ENCODE results near the gene VIL1.
A peak's percentile ranks its signal among the peaks of the same experiment; 100 is the strongest.

The VIL1 gene

GRCh38 chr2:218386505-218387368 is 32.2 kb upstream of the VIL1 start:
- H3K9me3 ChIP-seq (replicated peaks; ENCODE audit: low read length) = no peaks in the 10 kb centered on the region
- H3K27me3 ChIP-seq (ENCODE audit: control insufficient read depth, insufficient read depth, low read length) = peaks cover 13% of the 10 kb centered on the region
- H3K36me3 ChIP-seq (ENCODE audit: insufficient read depth, low read length) = no peaks in the 10 kb centered on the region
- no peak overlapping the region for H3K4me2 ChIP-seq (ENCODE audit: low read length)
- no peak overlapping the region for H3K9ac ChIP-seq (ENCODE audit: low read depth, low read length)
- peaks cover 8% of the 10 kb centered on the region for H3K4me1 ChIP-seq (ENCODE audit: control insufficient read depth, insufficient read depth, low read length)
- no peak overlapping the region for H3K4me3 ChIP-seq (ENCODE audit: low read length)

GRCh38 chr2:218387369-218388194 is 31.3 kb upstream of the VIL1 start:
- H3K4me1 ChIP-seq (ENCODE audit: control insufficient read depth, insufficient read depth, low read length) = peaks cover 8% of the 10 kb centered on the region
- peak overlapping the region; percentile 64 for H3K4me3 ChIP-seq (ENCODE audit: low read length)
- H3K27me3 ChIP-seq (ENCODE audit: control insufficient read depth, insufficient read depth, low read length) = peaks cover 4% of the 10 kb centered on the region
- H3K4me2 ChIP-seq (ENCODE audit: low read length) = peak overlapping the region; percentile 80
- H3K36me3 ChIP-seq (ENCODE audit: insufficient read depth, low read length) = no peaks in the 10 kb centered on the region
- H3K9me3 ChIP-seq (replicated peaks; ENCODE audit: low read length) = no peaks in the 10 kb centered on the region
- H3K9ac ChIP-seq (ENCODE audit: low read depth, low read length) = no peak overlapping the region

- Histone ChIP-seq H3K9me3 (replicated peaks; ENCODE audit: low read length) (no peaks in the 10 kb centered on the region), H3K4me2 (ENCODE audit: low read length) (no peak overlapping the region), H3K36me3 (ENCODE audit: insufficient read depth, low read length) (no peaks in the 10 kb centered on the region), H3K9ac (ENCODE audit: low read depth, low read length) (no peak overlapping the region), H3K4me3 (ENCODE audit: low read length) (no peak overlapping the region), H3K27me3 (ENCODE audit: control insufficient read depth, insufficient read depth, low read length) (no peaks in the 10 kb centered on the region), H3K4me1 (ENCODE audit: control insufficient read depth, insufficient read depth, low read length) (peaks cover 8% of the 10 kb centered on the region)
Measured at GRCh38 chr2:218389333-218390150, 29.4 kb upstream of the VIL1 start.

GRCh38 chr2:218391202-218391601 is 27.7 kb upstream of the VIL1 start:
- Histone ChIP-seq H3K9ac (ENCODE audit: low read depth, low read length) (no peak overlapping the region), H3K4me3 (ENCODE audit: low read length) (no peak overlapping the region), H3K27me3 (ENCODE audit: control insufficient read depth, insufficient read depth, low read length) (no peaks in the 10 kb centered on the region), H3K4me1 (ENCODE audit: control insufficient read depth, insufficient read depth, low read length) (peaks cover 8% of the 10 kb centered on the region), H3K4me2 (ENCODE audit: low read length) (no peak overlapping the region), H3K9me3 (replicated peaks; ENCODE audit: low read length) (no peaks in the 10 kb centered on the region), H3K36me3 (ENCODE audit: insufficient read depth, low read length) (no peaks in the 10 kb centered on the region)

GRCh38 chr2:218392459-218392858 is 26.5 kb upstream of the VIL1 start:
- Histone ChIP-seq H3K36me3 (ENCODE audit: insufficient read depth, low read length) (no peaks in the 10 kb centered on the region), H3K9me3 (replicated peaks; ENCODE audit: low read length) (no peaks in the 10 kb centered on the region), H3K27me3 (ENCODE audit: control insufficient read depth, insufficient read depth, low read length) (no peaks in the 10 kb centered on the region), H3K4me3 (ENCODE audit: low read length) (no peak overlapping the region), H3K9ac (ENCODE audit: low read depth, low read length) (no peak overlapping the region), H3K4me1 (ENCODE audit: control insufficient read depth, insufficient read depth, low read length) (peaks cover 15% of the 10 kb centered on the region), H3K4me2 (ENCODE audit: low read length) (no peak overlapping the region)

- Histone ChIP-seq H3K9me3 (replicated peaks; ENCODE audit: low read length) (no peaks in the 10 kb centered on the region), H3K4me1 (ENCODE audit: control insufficient read depth, insufficient read depth, low read length) (peaks cover 16% of the 10 kb centered on the region), H3K4me3 (ENCODE audit: low read length) (no peak overlapping the region), H3K36me3 (ENCODE audit: insufficient read depth, low read length) (no peaks in the 10 kb centered on the region), H3K27me3 (ENCODE audit: control insufficient read depth, insufficient read depth, low read length) (no peaks in the 10 kb centered on the region), H3K9ac (ENCODE audit: low read depth, low read length) (no peak overlapping the region), H3K4me2 (ENCODE audit: low read length) (no peak overlapping the region)
Measured at GRCh38 chr2:218392891-218393462, 25.9 kb upstream of the VIL1 start.

- Histone ChIP-seq H3K9ac (ENCODE audit: low read depth, low read length) (no peak overlapping the region), H3K4me2 (ENCODE audit: low read length) (no peak overlapping the region), H3K27me3 (ENCODE audit: control insufficient read depth, insufficient read depth, low read length) (no peaks in the 10 kb centered on the region), H3K4me3 (ENCODE audit: low read length) (no peak overlapping the region), H3K4me1 (ENCODE audit: control insufficient read depth, insufficient read depth, low read length) (peaks cover 21% of the 10 kb centered on the region), H3K9me3 (replicated peaks; ENCODE audit: low read length) (no peaks in the 10 kb centered on the region), H3K36me3 (ENCODE audit: insufficient read depth, low read length) (no peaks in the 10 kb centered on the region)
Measured at GRCh38 chr2:218393750-218394290, 25.1 kb upstream of the VIL1 start.

- no peak overlapping the region for H3K4me3 ChIP-seq (ENCODE audit: low read length)
- no peak overlapping the region for H3K9ac ChIP-seq (ENCODE audit: low read depth, low read length)
- H3K36me3 ChIP-seq (ENCODE audit: insufficient read depth, low read length) = no peaks in the 10 kb centered on the region
- H3K4me2 ChIP-seq (ENCODE audit: low read length) = no peak overlapping the region
- no peaks in the 10 kb centered on the region for H3K27me3 ChIP-seq (ENCODE audit: control insufficient read depth, insufficient read depth, low read length)
- H3K4me1 ChIP-seq (ENCODE audit: control insufficient read depth, insufficient read depth, low read length) = peaks cover 26% of the 10 kb centered on the region
- no peaks in the 10 kb centered on the region for H3K9me3 ChIP-seq (replicated peaks; ENCODE audit: low read length)
Measured at GRCh38 chr2:218394298-218395089, 24.4 kb upstream of the VIL1 start.

- Histone ChIP-seq H3K4me1 (ENCODE audit: control insufficient read depth, insufficient read depth, low read length) (peaks cover 26% of the 10 kb centered on the region), H3K9ac (ENCODE audit: low read depth, low read length) (no peak overlapping the region), H3K27me3 (ENCODE audit: control insufficient read depth, insufficient read depth, low read length) (no peaks in the 10 kb centered on the region), H3K9me3 (replicated peaks; ENCODE audit: low read length) (no peaks in the 10 kb centered on the region), H3K36me3 (ENCODE audit: insufficient read depth, low read length) (no peaks in the 10 kb centered on the region), H3K4me3 (ENCODE audit: low read length) (no peak overlapping the region), H3K4me2 (ENCODE audit: low read length) (no peak overlapping the region)
Measured at GRCh38 chr2:218395090-218395444, 23.9 kb upstream of the VIL1 start.

- H3K4me1 ChIP-seq (ENCODE audit: control insufficient read depth, insufficient read depth, low read length) = peaks cover 26% of the 10 kb centered on the region
- H3K27me3 ChIP-seq (ENCODE audit: control insufficient read depth, insufficient read depth, low read length) = no peaks in the 10 kb centered on the region
- peak overlapping the region; percentile 91 for H3K9ac ChIP-seq (ENCODE audit: low read depth, low read length)
Measured at GRCh38 chr2:218395456-218395825, 23.5 kb upstream of the VIL1 start.

More at GRCh38 chr2:218395456-218395825, 23.5 kb upstream of the VIL1 start:
- Histone ChIP-seq H3K4me2 (ENCODE audit: low read length) (peak overlapping the region; percentile 93), H3K9me3 (replicated peaks; ENCODE audit: low read length) (no peaks in the 10 kb centered on the region), H3K4me3 (ENCODE audit: low read length) (peak overlapping the region; percentile 86), H3K36me3 (ENCODE audit: insufficient read depth, low read length) (no peaks in the 10 kb centered on the region)

Measured in skeletal muscle satellite cell (primary cell).